ENCODE data around the gene LGI1. TPM values are rescaled to one million over a fixed set of nuclear protein-coding genes. Genes with fewer than 3 reads are reported as not detected.

LGI1 gene
- total RNA-seq, 1 experiment from 2014 or later: not detected

- TF ChIP-seq FOXP4 (CRISPR knock-in tag; IDR thresholded peaks at IDR 0.05) (peak; percentile 73; the same call in 1 of the 2 replicates), ETV6 (CRISPR knock-in tag; IDR thresholded peaks at IDR 0.05) (peak; percentile 53; the same call in 1 of the 2 replicates), GTF2I (CRISPR knock-in tag; conservative IDR thresholded peaks at IDR 0.05) (no peak)
Observed at GRCh38 chr10:93841961-93842360, 84.2 kb downstream of the LGI1 start (continued).

- H3K4me3 Mint-ChIP-seq: no peak overlapping the region
- peaks cover 100% of the 10 kb centered on the region for H3K27me3 Mint-ChIP-seq (ENCODE audit: low read depth)
- TF ChIP-seq ERG (CRISPR knock-in tag; IDR thresholded peaks at IDR 0.05): no peak
- no peak for TF ChIP-seq JAZF1 (CRISPR knock-in tag; IDR thresholded peaks at IDR 0.05)
- CTCF ChIA-PET: interaction anchor here (0.8 to 1.9 kb wide), 2 partner anchors 24 to 29 kb away, joined by 3 to 4 read pairs; no protein-coding TSS in a partner anchor
- H3K36me3 Mint-ChIP-seq: peaks cover 43% of the 10 kb centered on the region
- H3K9me3 Mint-ChIP-seq: peaks cover 39% of the 10 kb centered on the region
- no peak overlapping the region for H3K27ac Mint-ChIP-seq
- POLR2A ChIA-PET: no interaction called here
- DNase-seq (ENCODE audit: low spot score) (no peak), ATAC-seq (no peak)
- peaks cover 29% of the 10 kb centered on the region for H3K4me1 Mint-ChIP-seq
Observed at GRCh38 chr10:93844979-93845626, 87.4 kb downstream of the LGI1 start.

Other genes with a start within 250 kb of the LGI1 start
- gene FFAR4, start 191.3 kb upstream of the LGI1 start, total RNA-seq (2021): 0.07 to 0.15 TPM in 2 of 3 replicates, not detected in the other
- gene RBP4, start 156.7 kb upstream of the LGI1 start, total RNA-seq (2021): 1.8 to 2.7 TPM (median 2.2 TPM) in 3 replicates
- not detected in 3 replicates for gene PDE6C, start 145.4 kb upstream of the LGI1 start, total RNA-seq (2021)
- gene FRA10AC1, start 55.3 kb upstream of the LGI1 start, total RNA-seq (2021): 12.9 to 15.8 TPM (median 14.1 TPM) in 3 replicates
- gene SLC35G1, start 136.0 kb downstream of the LGI1 start, total RNA-seq (2021): 5.1 to 6.6 TPM (median 5.3 TPM) in 3 replicates
- gene PLCE1, start 236.0 kb downstream of the LGI1 start, total RNA-seq (2021): 0.11 to 0.14 TPM (median 0.11 TPM) in 3 replicates